HCEC 1CT (cell line): ENCODE results near the gene MEGF11.
"Not testable (repeated sequence)": the region's sequence is repeated elsewhere in the genome, so short reads cannot be mapped to it uniquely, and the experiment has no call there.

Experiments used
- DNase-seq: peaks from one replicate; pipeline ENCODE4 v3.0.0-alpha.2; 2017

The MEGF11 gene

GRCh38 chr15:66019826-66020398 lies 233.6 kb downstream of the MEGF11 start:
- no peak for DNase-seq

DNA sequence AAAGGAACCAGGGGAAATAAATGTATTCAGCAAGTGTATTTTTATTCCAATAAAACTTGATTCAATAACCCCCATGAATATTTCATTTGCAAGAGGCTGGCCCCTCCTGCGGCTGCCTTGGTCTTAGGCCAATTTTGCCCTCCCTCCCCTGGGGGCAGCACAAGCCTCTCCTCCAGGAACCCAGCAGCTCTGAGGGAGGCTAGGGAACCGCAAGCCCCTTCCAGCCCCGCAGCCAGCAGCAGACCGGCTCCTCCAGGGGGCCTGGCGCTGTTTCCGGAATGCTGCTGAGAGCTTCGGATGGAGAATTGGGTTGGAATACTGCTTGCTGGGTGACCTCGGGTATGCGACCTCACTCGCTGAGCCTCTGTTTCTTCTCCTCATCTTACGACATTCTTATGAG lies 234.2 kb downstream of the MEGF11 start:
- no peak for DNase-seq

- no peak for DNase-seq
Observed at GRCh38 chr15:66018488-66018797, 235.1 kb downstream of the MEGF11 start.

GRCh38 chr15:66017792-66018487 lies 235.6 kb downstream of the MEGF11 start:
- DNase-seq: no peak

- no peak for DNase-seq
Observed at GRCh38 chr15:66017000-66017399, 236.6 kb downstream of the MEGF11 start.

GRCh38 chr15:66016199-66016598 lies 237.4 kb downstream of the MEGF11 start:
- no peak for DNase-seq

- no peak for DNase-seq
Observed at GRCh38 chr15:66014635-66015182, 238.8 kb downstream of the MEGF11 start.

DNA sequence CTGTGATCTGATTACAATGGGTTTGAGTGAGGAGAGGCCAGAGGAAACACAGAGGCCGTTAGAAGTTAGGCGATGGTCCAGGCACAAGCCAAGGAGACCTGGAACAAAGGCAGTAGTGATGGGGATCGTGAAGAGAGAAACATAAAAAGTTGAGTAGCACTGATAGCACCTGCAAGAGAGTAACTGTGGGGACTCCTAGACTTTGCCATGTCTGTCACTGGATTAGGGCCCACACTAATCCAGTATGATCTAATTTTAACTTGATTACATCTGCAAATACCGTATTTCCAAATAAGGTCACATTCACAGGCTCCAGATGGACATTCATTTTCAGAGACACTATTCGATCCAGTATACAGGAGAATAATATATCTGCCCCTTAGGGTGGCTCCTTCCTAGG lies 239.5 kb downstream of the MEGF11 start:
- DNase-seq: no peak

DNA sequence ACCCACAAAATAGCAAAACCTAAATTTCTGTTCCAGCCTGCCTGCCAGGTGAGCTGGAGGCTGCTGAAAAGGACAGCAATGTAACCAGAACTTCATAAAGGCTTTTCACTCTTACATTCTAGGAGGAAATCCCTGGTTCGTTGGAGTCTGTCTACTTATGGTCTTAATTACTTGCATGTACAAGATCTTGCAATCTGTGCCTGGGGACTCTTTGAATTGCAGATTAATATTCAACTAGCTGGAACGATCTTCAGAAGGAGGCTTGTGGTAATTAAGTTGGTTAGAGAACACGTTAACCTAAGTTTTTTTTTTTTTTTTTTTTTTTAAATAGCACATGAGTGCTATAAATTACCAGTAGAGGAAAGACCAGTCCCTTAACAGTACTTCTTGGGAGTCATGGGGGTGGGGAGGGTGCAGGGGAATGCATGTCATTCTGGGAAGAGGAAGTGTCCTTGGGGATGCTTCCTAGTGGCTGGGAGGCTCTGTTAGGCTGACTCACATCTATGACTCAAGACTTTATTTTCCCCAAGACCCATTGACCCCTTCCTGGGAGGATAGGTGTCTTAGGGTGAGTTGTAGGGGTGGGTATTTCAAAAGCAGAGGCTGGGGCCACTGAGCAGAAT lies 244.5 kb downstream of the MEGF11 start:
- peak; percentile 30 for DNase-seq

DNA sequence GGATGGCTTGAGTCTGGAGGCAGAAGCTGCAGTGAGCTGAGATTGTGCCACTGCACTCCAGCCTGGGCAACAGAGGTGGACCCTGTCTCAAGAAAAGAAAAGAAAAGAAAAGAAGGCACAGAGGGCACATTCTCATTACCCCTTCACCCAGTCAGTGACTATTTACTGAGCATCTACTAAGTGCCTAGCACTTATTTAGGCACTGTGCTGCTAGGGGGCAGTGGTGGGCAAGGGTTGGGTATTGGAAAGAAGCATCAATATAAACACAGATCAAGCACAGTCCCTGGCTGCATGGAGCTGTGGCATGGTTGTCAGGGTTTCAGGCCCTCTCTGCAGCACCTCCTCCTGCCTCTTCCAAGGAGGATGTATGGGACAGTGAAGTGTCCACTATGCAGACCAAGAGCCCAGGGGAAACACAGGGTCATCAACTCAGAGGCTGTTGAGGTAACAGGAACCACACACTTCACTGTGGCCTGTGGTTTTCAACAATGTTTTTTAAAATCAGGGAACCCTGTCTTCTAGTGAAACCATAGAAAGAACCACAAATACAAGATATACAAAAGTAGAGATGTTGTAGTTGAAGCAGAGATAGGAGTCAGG lies 245.8 kb downstream of the MEGF11 start:
- no peak for DNase-seq

DNA sequence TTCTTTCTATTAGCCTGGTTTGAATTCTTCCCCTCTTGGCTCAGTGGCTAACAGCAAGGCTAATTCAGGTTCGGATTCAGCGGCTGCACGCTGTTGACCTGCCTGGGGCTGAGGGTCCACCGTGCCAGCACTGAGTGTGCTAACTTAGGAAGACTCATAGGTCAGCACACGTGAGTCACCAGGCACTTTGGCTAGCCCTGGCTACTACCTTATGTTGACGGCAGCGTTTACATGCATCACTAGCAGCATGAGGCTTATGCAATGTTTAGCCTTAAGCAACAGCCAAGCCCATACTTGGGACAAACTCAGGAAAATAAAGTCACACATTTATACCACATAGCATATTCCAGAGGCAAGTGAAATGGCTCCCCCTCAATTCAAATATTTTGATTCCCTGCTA lies 246.6 kb downstream of the MEGF11 start:
- DNase-seq: peak; percentile 40

DNA sequence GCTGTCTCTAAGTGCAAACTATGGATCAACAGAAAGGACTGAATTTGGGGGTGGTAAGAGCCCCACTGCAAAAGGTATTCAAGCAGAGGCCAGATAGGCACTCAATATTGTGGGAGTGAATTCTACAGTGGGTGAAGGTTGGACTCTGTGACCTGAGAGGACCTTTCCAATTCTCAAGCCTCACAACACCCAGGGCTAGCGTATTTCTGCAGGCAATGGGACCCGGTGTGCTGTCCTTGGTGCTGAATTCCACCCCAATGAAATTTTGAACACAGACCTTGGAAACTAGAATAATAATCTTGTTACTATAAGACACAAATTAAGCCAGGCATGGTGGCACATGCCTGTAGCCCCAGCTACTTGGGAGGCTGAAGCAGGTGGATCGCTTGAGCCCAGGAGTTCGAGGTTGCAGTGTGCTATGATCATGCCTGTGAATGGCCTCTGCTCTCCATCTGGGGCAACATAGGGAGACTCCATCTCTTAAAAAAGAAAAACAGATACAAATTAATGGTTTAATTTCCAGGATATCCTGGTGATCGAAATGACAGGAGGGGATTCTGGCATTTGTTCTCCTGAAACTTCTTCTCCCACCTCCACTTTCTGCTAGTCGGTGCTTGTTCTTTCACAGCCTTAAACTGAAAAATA lies 248.8 kb downstream of the MEGF11 start:
- DNase-seq: peak; percentile 17

- DNase-seq: not testable (repeated sequence)
Observed at GRCh38 chr15:66003129-66003528, 250.4 kb downstream of the MEGF11 start.

- no peak for DNase-seq
Observed at GRCh38 chr15:66001717-66002426, 251.7 kb downstream of the MEGF11 start.

- DNase-seq: no peak
Observed at GRCh38 chr15:66001042-66001441, 252.5 kb downstream of the MEGF11 start.

- DNase-seq: no peak
Observed at GRCh38 chr15:65998486-65998885, 255.1 kb downstream of the MEGF11 start.

DNA sequence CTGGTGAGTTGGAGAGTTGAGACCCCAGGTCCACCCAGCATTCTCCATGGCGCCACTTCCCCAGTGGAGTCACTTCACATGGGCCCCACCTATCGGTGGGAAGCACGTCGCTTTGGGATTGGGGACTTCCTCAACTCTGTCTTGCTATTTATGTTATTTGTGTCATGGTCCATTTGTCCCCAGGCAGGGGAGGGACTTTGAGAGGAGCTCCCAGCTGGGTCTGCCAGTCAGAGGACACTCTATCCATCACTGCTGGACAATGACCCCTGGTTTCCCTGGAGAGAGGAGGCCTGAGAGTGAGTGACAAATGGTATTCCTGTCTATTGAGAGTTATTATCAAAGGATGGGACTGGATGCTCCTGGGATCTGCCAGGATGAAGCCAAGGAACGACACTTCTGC lies 256.6 kb downstream of the MEGF11 start:
- DNase-seq: no peak

- DNase-seq: no peak
Observed at GRCh38 chr15:65994832-65995231, 258.7 kb downstream of the MEGF11 start.

DNA sequence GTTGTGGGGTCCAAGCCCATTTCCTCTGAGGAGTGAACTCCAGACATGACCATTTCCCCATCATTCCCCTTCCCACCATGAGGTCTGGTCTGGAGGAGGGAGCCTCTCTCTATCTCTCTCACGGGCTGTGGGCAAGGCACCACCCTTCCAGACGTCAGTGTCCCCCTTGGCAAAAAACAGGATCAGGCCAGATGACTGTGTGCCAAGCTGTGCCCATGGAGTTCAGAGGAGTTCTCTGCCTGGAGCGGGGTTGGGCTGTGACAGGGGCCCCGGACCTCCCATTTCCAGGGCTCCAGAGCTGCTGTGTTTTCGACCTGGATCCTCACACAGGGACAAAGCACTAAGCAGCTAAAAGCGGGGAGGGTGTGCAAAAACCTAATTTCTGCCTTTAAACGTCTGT lies 259.8 kb downstream of the MEGF11 start:
- no peak for DNase-seq

DNA sequence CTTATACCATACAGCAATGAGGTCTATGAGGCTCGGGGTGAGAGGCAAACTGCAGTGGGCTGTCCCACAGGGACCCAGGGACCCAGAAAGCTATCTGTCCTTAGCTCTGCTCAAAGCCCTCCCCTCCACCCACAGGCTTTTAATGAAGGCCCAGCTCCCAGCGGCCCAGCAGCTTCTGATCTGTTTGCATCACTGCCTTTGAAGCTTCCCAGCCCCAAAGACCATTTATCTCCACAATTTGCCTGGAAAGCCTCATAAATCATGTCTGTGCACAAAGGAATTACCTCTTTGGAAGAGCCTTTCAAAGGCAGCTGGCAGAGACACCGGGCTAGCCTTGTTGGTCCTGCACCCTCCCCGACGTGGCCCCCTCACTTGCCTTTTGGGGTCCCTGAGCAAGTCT lies 260.3 kb downstream of the MEGF11 start:
- no peak for DNase-seq

DNA sequence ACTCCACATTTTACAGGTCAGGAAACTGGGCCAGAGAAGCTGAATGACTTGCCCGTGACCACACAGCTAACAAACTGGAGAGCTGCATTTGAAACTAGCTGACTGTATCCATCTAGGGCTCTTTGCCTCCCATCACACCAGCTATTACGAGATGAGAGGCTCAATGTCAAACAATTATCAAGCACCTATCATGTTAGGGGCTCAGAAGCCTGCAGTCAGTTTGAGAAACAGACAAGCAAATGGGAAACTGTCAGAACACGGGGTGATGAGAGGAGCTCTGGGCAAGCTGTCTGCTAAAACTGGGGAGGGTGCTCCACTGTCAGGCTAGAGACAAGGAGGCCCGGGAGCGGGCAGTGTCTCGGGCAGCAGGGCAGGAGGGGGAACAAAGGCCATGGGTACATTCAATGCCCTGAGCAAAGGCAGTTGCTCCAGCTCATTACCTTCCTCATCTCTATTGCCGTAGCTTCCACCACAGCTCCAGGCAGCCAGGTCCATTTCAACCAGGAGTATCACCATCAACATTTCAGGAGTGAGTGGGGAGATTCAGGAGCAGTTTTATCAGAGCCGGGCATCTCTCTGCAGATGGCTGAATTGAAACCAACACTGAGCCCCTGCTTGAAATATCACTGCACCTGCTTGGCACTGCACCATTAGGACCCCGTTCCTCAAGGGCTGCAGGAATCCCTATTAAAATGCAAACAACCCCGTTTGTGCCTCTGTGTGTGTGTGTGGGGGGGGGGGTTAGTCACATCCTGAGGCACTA lies 261.6 kb downstream of the MEGF11 start:
- no peak for DNase-seq
